Astrocyte (in vitro differentiated cells and primary cell): Measurements from ENCODE around the gene YIPF3.

Experiments used
- CTCF ChIP-seq: IDR thresholded peaks from 2 replicates; pipeline ENCODE4 v1.5.1; 2011; ENCODE audit warnings: low read depth, mild to moderate bottlenecking, inconsistent platforms, low read length, moderate library complexity; ENCODE audit not compliant: insufficient read depth
- EZH2 ChIP-seq: IDR thresholded peaks from 2 replicates; pipeline ENCODE4 v1.6.1; 2012; ENCODE audit warnings: mild to moderate bottlenecking, low read length, inconsistent platforms; ENCODE audit not compliant: insufficient read depth

- no peak for TF ChIP-seq EZH2
- TF ChIP-seq CTCF: no peak
Observed at GRCh38 chr6:43511824-43512415, 4.8 kb downstream of the YIPF3 start.
